ENCODE results near the gene NR2C2AP.

DNA sequence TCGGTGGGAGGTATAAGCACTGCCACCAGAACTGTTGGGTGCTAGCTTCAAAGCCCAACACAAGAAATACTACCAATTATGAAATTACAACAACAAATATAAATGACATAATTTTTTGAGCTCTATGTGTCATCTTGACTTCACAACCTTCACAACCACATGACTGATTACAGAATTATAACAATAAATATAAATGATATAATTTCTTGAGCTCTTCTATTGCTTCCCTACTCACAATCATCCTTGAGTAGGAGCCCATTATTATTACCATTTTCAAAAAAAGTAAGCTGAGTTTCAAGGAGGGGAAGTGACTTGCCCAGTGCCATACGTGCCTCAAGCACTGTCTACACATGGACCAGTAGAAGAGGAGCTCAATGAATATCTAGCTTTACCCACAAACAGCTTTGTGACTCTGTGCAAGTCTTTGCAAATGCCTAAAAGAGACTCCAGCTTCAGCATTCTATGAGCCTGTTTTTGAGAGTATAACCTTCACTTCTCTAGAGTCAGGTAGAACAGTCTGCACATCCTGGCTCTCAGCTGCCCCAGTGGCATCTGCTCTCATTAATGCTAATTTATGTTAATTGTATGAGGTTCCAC, 31.1 kb upstream of the NR2C2AP start:
- TF ChIP-seq, protein P1, sequence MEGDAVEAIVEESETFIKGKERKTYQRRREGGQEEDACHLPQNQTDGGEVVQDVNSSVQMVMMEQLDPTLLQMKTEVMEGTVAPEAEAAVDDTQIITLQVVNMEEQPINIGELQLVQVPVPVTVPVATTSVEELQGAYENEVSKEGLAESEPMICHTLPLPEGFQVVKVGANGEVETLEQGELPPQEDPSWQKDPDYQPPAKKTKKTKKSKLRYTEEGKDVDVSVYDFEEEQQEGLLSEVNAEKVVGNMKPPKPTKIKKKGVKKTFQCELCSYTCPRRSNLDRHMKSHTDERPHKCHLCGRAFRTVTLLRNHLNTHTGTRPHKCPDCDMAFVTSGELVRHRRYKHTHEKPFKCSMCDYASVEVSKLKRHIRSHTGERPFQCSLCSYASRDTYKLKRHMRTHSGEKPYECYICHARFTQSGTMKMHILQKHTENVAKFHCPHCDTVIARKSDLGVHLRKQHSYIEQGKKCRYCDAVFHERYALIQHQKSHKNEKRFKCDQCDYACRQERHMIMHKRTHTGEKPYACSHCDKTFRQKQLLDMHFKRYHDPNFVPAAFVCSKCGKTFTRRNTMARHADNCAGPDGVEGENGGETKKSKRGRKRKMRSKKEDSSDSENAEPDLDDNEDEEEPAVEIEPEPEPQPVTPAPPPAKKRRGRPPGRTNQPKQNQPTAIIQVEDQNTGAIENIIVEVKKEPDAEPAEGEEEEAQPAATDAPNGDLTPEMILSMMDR (IDR thresholded peaks at IDR 0.05): no peak
- no peak for TF ChIP-seq POLR2AphosphoS5 (IDR thresholded peaks at IDR 0.05)
- no peak for TF ChIP-seq EP300 (IDR thresholded peaks at IDR 0.05)

Measured in sigmoid colon (tissue), 4 donors.